ENCODE results near the gene PDK3.

Gene PDK3

DNA sequence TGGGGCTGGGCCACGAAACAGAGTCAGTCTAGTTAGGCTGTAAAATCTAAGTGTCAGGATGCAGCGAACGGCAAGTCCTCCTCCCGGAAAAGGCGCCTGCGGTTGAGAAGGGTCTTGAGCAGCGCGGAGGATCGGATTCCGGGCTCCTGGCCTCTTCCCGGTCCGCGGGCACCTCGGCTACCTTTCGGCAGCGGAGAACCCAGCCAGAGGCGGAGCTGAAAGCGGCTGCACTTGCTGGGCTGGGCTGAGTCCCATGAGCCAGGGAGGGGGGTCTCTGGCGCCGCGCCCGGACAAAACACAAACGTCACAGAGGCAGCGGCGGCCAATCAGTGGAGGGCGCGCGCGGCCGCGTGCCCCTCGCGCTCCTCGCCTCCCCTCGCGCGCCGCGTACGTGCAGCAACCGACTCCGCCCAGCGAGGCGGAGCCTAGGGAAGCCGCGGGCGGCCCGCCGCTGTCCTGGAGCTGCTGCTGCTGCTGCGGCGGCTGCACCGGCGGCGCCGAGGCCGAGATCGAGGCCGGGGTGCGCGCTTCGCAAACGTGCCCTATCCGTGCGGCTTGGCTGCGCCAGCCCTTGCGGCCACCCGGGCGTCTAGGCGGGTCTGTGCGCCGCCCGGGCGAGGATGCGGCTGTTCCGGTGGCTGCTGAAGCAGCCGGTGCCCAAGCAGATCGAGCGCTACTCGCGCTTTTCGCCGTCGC, at the start of gene PDK3:
Gene PDK3, plus strand, starts transcription at position 451 of the 696 bp plus-strand sequence. Its CDS starts 170 bp downstream, at position 621.
- peak; percentile 90 for DNase-seq

DNA sequence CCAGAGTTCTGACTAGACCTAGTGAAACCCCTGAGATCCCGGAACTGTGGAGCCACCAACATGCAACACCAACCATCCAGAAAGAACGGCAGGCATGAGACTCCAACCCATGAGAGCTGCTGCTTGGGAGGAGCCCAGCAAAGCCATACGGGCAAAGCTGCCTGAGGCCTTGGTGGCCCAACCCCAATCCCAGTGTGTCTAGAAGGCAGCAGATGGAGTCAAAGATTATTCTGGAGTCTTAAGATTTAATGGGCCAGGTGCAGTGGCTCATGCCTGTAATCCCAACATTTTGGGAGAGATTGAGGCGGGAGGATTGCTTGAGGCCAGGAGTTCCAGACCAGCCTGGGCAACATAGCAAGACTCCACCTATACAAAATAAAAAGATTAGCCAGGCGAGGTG, 49.2 kb upstream of the PDK3 start:
- no peak for DNase-seq

DNA sequence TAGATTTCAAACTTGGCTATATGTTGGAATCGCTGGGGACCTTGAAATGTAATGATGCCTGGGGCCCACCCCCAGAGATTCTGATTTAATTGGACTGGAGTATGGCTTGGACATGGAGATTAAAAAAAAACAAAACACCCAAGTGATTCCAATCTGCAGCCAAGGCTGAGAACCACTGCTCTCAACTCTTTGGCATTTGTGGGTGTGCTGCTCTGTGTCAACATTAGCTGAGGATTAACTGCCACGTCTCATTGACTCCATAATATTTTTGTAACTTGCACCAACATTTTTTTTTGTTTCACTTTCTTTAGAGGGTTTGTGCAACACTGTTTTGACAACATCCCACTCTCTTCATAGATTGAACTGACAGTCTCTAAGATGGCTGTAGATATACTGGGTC, 41.1 kb upstream of the PDK3 start:
- DNase-seq, result no peak

DNA sequence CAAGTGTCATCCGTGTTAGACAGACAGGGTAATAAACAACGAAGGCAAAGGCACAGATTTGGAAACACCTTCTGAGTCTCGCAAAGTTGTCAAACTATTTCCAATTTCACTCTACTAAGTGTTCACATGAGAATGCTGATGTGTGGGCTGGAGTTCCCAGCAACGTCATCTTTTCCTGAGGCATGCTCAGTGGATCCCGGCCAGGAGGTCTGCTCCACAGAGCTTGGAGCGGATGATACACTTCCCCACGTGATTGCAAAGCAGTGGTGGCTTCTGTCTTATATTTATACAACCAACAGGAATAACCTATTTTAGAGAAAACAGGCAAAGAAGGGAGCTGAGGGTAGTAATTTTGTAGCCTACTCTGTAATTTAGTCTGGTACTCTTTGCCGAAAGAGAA, 40.1 kb upstream of the PDK3 start:
- DNase-seq, result no peak

DNA sequence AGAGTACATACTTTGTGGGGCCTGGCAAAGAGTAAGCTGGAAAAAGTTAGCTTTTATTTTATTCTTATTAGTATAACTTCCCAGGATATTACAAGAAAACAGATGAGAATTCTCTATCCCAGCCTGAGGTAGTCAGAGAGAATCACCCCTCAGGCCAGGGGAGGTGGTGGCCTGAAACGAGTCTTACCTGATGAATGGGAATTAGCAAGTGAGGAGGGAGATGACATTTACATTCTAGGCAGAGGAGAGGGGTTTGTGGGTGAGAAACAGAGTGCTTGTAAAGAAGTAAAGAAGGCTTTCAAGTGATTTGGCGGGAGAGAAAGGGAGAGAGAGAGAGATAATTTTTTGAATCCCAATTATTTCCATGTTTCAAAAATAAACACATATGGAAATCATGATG, 39.3 kb upstream of the PDK3 start:
- no peak for DNase-seq

- DNase-seq, result peak; percentile 4
Measured at GRCh38 chrX:24426340-24426913, 38.7 kb upstream of the PDK3 start.

DNA sequence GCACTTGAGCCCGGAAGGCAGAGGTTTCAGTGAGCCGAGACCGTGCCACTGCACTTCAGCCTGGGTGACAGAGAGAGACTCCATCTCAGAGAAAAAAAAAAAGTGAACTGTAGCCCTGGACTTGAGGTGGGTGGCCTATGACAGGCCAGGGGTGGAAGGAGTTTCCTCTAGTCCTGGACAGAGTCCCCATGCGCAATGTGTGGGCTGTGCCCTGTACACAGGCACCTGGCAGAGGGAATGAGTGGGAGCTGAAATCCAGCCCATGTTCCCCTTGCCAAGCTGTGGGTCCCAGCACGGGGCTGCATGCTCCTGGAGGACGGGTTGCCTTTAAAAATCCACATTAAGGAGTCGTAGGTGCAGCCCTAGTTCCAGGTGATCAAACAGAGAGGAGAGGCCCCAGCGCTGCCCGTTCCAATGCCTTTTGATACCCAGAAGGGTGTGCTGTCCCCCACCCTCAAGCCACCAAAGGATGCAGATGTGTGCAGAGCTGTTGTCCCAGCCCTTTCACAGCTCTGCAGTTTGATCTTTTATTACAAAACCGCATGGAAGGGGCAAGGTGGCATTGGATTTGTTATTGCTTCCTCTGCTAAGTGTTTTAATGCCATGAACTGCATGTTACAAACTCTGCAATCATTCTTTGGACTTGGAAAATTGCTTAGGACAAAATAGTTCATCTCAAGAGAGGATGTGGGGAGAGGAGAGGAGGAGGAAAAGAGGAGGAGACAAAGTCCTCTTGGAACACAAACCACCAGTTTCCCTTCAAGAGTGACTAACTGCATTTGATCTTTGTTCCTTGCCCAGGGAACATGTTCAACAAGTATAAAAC, 38.0 kb upstream of the PDK3 start:
- DNase-seq, result no peak

DNA sequence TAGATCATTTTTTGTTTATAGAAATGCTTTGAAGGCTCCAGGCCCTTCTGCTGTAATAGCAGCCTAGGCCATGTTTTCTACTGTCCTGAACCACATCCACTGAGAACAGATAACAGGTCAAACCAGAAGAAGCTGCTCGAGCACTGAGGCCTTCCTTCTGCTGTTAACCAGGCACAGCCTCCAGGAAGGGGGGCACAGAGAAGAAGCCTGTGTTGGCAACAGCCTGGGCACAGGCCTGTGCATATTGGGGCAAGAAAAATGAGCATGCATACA, 37.4 kb upstream of the PDK3 start:
- DNase-seq, result no peak

DNA sequence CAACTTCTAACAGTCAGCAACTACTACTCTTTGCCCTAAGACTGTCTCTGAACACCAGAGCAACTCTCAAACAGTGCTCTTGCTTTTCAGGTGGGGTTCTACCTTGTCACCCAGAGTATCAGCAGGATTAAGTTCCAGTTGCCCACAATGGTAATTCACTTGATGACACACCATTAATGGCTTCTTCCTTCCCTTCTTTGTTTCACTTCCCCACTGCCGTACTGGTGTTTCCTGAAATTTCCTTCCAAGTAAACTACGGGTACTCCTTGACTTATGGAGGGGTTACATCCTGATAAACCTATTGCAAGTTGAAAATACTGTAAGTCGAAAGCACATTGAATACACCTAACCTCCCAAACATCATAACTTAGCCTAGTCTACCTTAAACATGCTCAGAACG, 36.6 kb upstream of the PDK3 start:
- DNase-seq, result no peak

- no peak for DNase-seq
Measured at GRCh38 chrX:24435060-24435459, 30.0 kb upstream of the PDK3 start.

DNA sequence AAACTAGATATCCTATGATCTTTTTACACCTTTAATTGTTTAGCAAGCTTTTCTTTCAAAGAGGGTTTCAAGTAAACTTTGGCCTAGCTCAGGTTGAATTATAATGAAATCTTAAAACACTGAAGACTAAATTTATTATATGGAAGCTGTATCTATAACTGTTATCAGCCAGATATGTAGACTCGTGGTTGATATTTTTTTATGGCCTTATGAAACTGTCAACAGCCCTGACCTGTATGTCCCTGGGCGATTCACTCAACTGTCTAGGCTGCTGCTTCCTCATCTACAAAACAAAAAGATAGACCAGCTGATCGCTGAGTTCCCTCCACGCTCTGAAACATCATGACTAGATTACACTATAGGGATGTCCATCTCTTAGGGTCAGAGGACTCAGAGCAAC, 21.2 kb upstream of the PDK3 start:
- no peak for DNase-seq

GRCh38 chrX:24444645-24445044, 20.4 kb upstream of the PDK3 start:
- DNase-seq, result no peak

GRCh38 chrX:24448762-24449250, 16.3 kb upstream of the PDK3 start:
- no peak for DNase-seq

- no peak for DNase-seq
Measured at GRCh38 chrX:24463077-24463476, 2.0 kb upstream of the PDK3 start.

DNA sequence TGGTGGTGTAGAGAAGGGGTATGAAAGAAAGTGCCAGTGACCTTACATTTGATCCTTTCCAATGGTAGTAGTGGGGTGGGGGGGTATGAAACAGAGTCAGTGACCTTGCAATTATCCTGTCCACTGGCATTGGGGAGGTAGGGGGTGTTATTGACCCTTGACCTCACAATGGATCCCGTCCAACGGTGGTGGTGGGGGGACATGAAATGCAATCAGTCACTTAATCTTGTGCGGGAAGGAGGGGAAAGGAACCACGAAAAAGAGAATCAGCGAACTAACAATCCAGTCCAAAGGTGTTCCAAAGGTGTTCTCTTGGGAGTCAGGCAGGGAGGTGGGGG, 619 bp upstream of the PDK3 start:
- DNase-seq, result no peak

- no peak for DNase-seq
Measured at GRCh38 chrX:24465532-24465865, 413 bp downstream of the PDK3 start.

DNA sequence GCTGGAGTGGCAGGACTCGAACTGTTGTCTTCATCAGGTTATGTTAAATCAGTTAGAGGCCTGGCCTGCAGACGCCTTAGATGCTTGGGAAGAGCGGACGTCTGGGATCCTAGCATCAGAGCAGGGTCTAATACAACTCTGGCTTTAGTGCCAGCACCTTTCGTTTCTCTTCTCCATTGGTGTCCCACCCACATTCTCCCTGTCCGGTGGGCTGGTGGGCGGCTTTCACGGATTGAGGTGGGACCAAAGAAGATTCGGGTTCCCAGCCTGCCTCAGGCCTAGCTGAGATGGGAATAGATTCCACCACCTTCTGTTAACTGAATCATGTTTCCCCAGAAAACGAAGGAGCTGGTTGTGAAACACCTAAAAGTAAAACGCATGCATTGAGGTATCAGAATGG, 939 bp downstream of the PDK3 start:
- DNase-seq, result no peak

- no peak for DNase-seq
Measured at GRCh38 chrX:24468245-24468644, 3.2 kb downstream of the PDK3 start.

- no peak for DNase-seq
Measured at GRCh38 chrX:24471808-24472207, 6.7 kb downstream of the PDK3 start.

GRCh38 chrX:24475480-24475879, 10.4 kb downstream of the PDK3 start:
- no peak for DNase-seq

GRCh38 chrX:24478509-24478908, 13.4 kb downstream of the PDK3 start:
- no peak for DNase-seq

DNA sequence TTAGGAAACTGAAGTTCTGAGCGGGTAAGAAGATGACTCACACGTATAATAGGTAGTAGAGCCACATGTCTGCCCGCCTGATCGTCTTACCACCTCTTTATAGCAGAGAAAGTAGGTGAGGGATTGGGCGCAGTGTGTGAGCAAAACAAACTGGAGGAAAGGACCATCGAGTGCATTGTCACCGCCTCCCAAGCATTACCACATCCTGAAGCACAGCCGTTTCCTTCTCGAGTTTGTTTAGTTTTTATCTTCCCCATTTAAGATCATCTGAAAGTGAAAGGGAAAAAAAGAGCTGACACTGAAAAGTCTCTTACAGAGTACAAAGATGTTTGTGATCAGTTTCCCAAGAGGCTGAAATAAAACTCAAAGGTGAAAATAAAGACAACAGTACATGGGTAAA, 14.8 kb downstream of the PDK3 start:
- DNase-seq, result peak; percentile 77

DNA sequence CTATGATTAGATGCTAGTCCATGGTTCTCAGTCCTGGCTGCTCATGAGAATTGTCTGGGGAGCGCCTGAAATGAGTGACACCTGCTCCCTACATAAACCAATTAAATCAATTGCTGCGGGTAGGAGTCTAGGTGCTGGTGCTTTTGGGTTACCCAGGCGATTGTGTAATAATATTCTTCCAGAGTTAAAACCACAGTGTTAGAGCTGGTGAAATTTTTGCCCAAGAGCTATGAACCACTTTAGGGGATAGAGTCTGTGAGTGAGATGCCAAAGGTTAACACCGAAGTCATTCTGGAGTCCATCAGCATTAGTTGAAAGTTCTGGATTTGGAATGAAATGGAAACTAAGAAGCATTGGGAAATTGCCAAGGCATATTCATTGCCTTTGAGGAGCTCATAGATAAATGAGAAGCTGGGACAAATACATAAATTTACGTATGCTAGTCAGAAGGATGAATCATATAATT, 15.3 kb downstream of the PDK3 start:
- DNase-seq, result no peak

DNA sequence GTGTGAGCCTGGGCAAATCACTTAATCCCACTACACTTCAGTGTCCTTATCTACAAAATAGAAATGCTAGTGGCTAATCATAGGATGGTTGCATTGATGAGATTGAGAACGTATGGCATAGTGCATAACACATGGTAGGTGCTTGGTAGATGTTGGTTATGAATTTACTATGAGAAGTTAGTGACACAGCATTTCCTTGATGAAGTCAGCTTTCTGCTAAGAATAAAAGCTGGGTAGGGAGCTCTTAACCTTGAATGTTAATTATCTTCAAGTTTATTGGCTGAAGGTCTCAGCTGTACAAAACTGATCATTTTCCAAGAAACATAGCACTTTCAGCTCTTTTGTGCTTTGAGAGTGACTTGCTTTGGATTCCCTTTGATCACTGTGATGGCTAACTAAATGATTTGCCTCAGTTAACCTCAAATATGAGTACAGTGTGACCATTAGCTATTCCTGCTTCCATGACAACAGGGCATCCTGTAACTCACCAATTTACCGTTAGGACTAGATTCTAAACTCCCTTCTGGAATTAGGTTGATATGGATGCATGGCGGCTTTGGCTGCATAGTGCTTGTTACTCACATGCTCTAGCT, 17.8 kb downstream of the PDK3 start:
- DNase-seq, result no peak

Measured in CD4-positive, alpha-beta T cell treated with Interleukin-17A for 4 hours (primary cell).